Left colon (tissue), 2 donors: ENCODE measurements around the gene ZPBP2. TPM values are rescaled to one million over a fixed set of nuclear protein-coding genes. Genes with fewer than 3 reads are reported as not detected.
"Not testable (repeated sequence)": the region's sequence is repeated elsewhere in the genome, so short reads cannot be mapped to it uniquely, and the experiment has no call there.

ENCODE experiments used
- ATAC-seq: fragments of 200-7000 bp; cut with Tn5 transposase; one replicate; pipeline ENCODE4 v1.9.1; 2020; ENCODE audit warnings: mild to moderate bottlenecking, moderate library complexity
- DNase-seq, 2 donors: peaks; one replicate each; pipeline ENCODE4 v3.0.0-alpha.2; 2020
- intact Hi-C, 2 donors: fragments of 100-400 bp; cut with DNase I in 1 of 2; cut with micrococcal nuclease in 1 of 2; formaldehyde crosslinking; loops; one replicate each; pipeline versions ENCODE4 v1.11.2 to v1.14.0; 2022; cut with DNase I, micrococcal nuclease
- total RNA-seq, 2 donors: library from RNA; stranded (reverse); fragmentation: NEBNext Ultra II Directional; extraction: Animal tissue kit (Norgen Biotek cat#: 25700); gene quantifications; one replicate each; pipeline ENCODE4 v1.2.1, GENCODE V29; 2021
- donor health status: DM: no; HTN: no; CAD: no.
- donor health status: DM: yes; HTN: yes; CAD: no.

ZPBP2 gene
- total RNA-seq, 2 donors from 2014 or later: not detected

- ATAC-seq, intact Hi-C loops: not testable (repeated sequence)
Observed at GRCh38 chr17:39902027-39902426, 34.0 kb downstream of the ZPBP2 start.

GRCh38 chr17:39903158-39903884, 35.3 kb downstream of the ZPBP2 start:
- intact Hi-C loops: no loop called here
- no peak for DNase-seq
- no peak for ATAC-seq

More at GRCh38 chr17:39902027-39902426, 34.0 kb downstream of the ZPBP2 start:
- DNase-seq: not testable (repeated sequence)

GRCh38 chr17:39904990-39905288, 36.9 kb downstream of the ZPBP2 start:
- no peak for DNase-seq
- ATAC-seq: no peak
- intact Hi-C loops: no loop called here

DNA sequence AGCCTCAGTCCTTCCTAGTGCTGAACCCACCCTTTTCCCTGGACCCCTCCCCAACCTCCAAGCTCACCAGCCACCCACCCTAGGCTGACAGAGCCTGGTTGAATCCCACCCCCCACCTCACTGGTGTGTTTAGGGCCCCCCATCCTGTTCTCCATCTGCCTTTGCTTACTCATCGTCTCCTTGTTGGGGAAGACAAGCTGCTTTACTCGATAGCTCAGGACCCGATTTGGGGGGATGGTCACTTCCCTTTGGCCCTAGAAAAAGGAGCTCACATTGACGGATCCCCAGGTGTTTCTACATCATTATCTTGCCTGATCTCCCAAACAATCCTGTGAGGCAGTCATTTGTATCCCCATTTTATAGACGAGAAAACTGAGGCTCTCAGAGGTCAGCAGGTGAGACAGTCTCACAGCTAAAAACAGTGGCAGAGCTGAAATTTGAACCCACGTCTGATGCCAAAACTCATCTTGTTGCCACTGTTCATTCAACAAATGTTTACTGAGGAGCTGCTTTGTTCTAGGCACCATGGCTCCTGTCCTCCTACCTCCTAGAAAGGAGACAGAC, 40.9 kb downstream of the ZPBP2 start:
- ATAC-seq: no peak
- intact Hi-C loops: no loop called here
- no peak for DNase-seq

- intact Hi-C loops: no loop called here
- ATAC-seq (no peak), DNase-seq (no peak)
Observed at GRCh38 chr17:39913989-39914388, 46.0 kb downstream of the ZPBP2 start.

DNA sequence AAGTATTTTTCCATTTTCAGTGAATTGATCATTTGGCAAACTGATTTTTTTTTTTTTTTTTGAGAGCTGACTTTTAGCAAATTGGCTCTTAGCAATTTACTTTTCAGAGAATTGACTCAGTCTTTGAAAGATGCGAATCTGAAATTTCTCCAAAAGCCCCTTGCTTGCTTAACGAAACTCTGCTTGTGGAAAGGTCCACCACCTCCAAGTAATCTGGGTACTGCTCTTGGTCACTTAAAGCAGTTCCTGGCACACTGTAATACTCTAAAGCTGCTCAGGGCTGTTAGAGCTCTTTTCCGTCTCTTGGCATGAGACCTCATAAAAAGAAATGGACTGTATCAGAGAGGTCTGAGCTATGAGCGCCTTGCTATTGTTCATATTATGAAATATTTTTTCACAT, 47.6 kb downstream of the ZPBP2 start:
- ATAC-seq (no peak), DNase-seq (no peak)
- intact Hi-C loops: no loop called here

GRCh38 chr17:39916918-39917317, 48.9 kb downstream of the ZPBP2 start:
- intact Hi-C loops: no loop called here
- DNase-seq (no peak), ATAC-seq (peak; percentile 3)

DNA sequence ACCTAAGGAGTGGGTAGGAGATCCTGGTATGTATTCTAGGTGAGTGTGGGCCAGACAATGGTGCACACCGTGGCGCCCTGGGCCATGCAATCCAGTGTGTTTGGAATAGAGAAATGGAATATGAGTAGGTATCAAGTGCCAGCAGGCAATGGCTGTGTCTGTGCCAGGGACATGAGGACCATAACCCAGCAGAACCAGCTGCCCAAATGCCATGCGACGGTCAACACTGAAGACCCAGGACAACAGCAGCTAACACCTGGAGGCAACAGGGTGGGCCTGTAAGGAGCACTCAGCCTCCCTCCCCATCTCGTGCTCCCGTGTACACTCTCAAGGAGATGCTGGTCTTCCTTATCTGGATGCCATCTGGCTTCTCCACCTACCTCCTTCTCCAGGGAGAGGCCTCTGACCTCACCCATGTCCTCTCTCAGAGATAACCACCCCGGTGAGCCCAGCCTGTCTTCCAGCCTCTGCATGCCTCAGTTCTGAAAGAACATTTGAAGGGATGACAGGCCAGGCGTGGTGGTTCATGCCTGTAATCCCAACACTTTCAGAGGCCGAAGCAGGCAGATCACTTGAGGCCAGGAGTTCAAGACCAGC, 51.2 kb downstream of the ZPBP2 start:
- intact Hi-C loops: no loop called here
- ATAC-seq (peak; percentile 17), DNase-seq (no peak)

DNA sequence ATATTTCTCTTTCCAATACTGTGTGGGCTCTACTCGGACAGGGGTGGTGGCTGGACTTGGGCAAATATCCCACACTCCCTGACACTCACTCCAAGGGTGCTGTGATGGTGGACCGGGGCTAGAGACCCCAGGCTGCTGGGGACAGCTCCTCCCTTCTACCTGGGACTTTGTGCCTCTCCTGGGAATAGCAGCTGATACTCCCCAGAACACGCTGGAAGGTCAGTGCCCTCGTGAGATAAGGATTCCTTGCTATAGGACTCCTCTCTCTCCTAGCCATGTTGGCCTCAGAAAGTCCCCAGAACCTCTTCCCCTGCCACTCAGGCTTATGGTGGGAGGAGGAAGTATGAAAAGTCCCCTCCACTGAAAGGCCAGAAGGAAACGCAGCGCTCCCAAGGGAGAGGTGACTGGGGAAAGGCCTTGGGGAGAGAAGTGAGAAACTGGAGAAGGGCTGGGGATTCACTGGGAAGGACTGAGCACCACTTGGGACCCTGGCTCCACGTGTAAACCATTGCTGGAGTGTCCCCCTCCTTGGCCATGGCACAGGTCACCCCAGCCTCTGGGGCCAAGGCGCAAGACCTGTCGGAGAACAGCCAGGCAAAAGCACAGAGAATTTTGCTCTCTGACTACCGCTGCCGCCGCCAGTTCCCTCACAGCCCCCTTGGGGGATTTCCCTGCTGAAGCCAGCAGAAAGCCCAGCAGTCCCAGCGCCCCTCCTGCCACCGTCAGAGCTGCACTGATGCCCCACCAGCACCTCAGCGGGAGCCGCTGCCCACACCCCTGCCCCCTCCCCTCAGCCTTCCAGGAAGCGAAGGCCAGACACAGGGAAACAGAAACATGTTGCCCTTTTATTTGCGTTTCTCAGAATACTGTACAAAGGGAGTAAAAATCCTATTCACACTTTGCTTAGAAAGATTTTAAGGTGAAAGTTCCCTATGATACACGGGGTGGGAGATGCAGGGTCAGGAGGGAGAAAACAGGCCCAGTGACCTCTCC, 52.5 kb downstream of the ZPBP2 start:
- DNase-seq (no peak), ATAC-seq (no peak)
- intact Hi-C loops: no loop called here

DNA sequence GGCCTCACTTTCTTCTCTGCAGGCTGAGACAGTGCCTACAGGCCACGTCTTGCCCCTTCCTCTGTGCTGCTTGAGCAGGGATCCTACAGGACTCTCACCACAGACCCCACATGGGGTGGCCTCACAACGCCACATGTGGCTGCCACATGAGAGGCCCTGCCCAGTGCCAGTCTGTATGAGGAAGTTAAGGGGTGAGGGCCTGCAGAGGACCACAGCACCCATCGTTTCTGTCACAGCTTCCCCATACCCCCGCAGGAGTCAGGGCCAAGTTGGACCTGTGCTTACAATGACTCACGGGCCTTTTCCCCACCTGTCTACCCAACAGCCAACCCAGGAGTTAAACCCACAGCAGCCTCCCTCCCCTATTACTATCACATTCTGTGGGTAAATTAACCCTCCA, 53.3 kb downstream of the ZPBP2 start:
- ATAC-seq (no peak), DNase-seq (no peak)
- intact Hi-C loops: no loop called here

DNA sequence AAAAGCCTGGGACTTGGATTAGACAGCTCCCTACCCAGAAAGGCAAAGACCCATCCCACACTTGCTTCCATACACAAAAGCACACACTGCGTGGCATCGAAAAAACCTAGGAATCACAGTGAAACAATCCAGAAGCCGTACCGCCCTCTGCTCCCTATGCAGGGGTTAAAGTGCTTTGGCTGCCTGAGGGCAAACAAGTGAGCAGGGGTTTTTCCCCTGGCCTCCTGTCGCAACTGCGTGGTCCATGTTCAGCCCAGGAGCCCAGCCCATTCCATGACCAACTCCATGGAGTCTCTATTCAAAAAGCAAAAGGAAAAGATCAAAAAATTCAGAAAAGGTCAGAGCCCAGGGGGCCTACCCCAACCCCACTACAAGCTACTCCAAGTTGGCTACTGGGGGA, 54.0 kb downstream of the ZPBP2 start:
- no peak for ATAC-seq
- intact Hi-C loops: no loop called here
- no peak for DNase-seq

DNA sequence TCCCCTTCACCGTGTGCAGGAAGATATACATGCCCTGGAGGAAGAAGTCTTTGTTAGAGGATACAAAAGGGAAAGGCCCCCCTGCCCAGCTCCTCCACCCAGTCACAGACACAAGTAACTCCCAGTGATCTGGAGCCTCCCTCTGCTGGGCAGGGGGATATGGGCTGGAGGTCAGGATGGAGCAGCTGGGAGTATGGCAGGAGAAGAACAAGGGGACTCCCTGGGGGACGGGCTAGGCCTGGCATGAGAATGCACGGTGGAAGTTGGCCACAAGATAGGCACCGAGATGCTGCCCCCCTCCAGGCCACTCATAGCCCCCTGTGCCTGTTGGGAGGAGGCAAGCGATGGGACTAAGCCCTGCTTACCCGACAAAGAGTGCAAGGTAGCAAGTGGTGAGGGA, 55.2 kb downstream of the ZPBP2 start:
- ATAC-seq (no peak), DNase-seq (no peak)

DNA sequence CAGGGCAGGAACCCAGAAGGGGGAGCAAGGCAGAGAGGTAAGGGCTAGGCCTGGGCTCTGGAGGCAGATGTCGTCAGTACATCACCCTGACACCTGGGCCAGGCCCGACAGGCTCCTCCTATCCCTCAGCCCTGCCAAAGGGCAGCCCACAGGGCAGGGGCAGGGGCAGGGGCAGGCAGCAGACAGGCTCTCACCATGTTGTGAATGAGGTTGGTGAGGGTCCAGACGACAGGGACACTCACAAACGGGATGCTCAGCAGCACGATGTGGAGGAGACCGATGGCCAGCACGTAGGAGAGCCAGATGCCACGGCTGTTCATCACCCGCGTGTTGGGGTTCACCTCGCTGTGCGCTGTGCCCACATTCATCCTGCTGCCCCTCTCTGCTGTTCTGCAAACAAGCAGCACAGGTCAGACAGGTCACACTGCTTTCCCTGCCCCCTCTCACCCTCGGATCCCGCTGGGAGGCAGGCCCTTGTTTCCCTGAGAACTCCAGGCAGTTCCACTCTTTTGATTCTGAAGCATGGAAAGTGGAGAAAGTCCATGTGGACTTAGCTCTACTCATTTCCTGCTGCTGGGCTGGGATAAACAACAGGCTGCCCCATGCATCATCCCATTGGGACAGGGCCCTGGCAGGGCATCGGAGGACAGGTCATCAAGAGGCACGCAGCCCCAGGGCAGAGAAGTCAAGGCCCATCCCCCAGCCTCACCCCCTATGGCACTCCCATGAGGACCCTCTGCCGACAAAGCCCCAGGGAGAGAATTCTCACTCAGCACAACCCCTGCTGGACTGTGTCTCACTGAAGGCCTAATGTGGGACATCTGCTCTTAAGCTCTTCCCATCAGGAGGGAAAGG, 56.1 kb downstream of the ZPBP2 start:
- intact Hi-C loops: no loop called here
- DNase-seq (no peak), ATAC-seq (no peak)

More for the DNA sequence above, 55.2 kb downstream of the ZPBP2 start:
- intact Hi-C loops: no loop called here

- ATAC-seq (no peak), DNase-seq (no peak)
- intact Hi-C loops: no loop called here
Observed at GRCh38 chr17:39924691-39925055, 56.7 kb downstream of the ZPBP2 start.

DNA sequence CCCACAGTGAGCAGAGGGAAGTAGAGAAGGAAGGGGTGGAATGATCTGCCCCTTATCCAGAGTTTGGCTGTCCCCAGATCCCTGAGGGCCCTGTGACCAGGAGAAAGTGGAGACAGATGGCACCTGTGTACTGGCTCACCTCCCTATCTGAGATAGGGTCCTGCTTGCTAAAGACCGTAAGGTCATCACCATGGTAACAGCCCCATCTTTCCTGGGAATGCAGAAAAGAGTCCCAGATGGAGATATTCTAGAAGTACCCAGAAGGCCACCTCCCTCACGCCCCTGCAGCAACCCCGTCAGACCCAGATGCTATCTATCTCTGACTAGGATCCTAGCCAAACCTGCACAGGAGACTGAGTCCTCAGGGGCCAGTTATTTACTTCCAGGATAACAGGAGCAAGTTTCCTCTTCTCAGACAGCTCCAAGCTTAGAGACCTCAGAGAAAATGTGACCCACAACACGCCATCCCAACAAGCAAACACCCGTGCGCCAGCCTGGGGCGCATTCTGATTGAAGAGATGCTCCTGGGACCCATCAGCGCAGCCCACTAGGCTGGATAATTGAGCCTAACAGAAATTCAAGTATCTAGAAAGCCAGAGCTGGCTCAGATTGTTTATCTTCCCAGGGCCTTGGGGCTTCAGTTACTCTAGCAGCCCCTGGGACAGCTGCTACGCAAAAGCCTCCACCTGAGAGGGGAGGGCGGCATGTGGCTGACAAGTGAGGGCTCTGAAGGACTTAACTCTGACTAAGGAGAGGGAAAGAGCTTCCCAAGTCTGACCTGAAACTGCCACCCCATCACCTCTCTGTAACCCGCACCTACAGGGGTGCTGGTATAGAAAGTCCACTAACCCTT, 57.5 kb downstream of the ZPBP2 start:
- intact Hi-C loops: no loop called here
- ATAC-seq (no peak), DNase-seq (no peak)

DNA sequence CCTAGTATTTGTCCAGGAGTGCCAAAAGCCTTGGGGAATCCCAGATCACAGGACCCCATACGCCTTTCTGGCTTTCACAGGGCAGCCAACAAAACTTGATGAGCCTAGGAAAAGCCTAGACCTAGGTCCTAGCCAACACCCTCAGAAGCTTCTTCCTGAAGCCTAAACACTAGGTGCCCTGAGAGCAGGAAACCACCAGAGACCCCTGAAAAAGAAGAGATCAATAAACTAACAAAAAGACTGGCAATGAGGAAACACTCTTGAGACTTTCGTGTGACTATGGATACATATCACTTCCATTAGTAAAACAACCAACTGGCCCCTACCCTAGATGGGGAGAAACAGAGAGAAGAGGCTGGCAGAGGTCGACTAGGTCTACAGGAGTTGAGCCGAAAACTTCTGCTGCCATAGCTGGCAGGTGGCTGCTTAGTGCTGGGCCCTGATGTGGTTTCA, 58.2 kb downstream of the ZPBP2 start:
- ATAC-seq (no peak), DNase-seq (no peak)
- intact Hi-C loops: no loop called here

GRCh38 chr17:39926588-39927100, 58.6 kb downstream of the ZPBP2 start:
- ATAC-seq (peak; percentile 64), DNase-seq (peak; percentile 66 to 68)

More at GRCh38 chr17:39926588-39927100, 58.6 kb downstream of the ZPBP2 start:
- intact Hi-C loops: no loop called here
